OCI-LY3 (cell line): Measurements from ENCODE around the gene MBP.

Source experiments
- H2AFZ ChIP-seq: fragments of 200-600, 300-600 bp; shearing (Covaris generic); 2 replicates; pipeline ENCODE4 v1.6.0; 2014; ENCODE audit warnings: antibody characterized with exemption, low read depth, low read length
- H3K27ac ChIP-seq: fragments of 200-600, 300-600 bp; sonication (generic); 2 replicates; pipeline ENCODE4 v1.5.1; 2014; ENCODE audit warnings: mild to moderate bottlenecking, low read length, moderate library complexity, mixed read lengths
- H3K27me3 ChIP-seq: fragments of 200-600, 300-600 bp; sonication (generic); 2 replicates; pipeline ENCODE4 v1.6.1; 2014; ENCODE audit warnings: low read depth, low read length, mixed read lengths
- H3K36me3 ChIP-seq: fragments of 200-600, 300-600 bp; sonication (generic); replicated peaks from 2 replicates; pipeline ENCODE3; 2014; ENCODE audit warnings: low read depth, low read length, mixed read lengths
- H3K4me1 ChIP-seq: fragments of 300-600, 200-600 bp; sonication (generic); 2 replicates; pipeline ENCODE4 v1.6.1; 2014; ENCODE audit warnings: low read length, mixed read lengths
- H3K4me2 ChIP-seq: fragments of 200-600, 300-600 bp; sonication (generic); 2 replicates; pipeline ENCODE4 v1.6.1; 2014; ENCODE audit warnings: low read length, mixed read lengths
- H3K4me3 ChIP-seq: fragments of 300-600, 200-600 bp; sonication (generic); 2 replicates; pipeline ENCODE4 v1.5.1; 2014; ENCODE audit warnings: antibody characterized with exemption, mild to moderate bottlenecking, low read length, moderate library complexity
- H3K79me2 ChIP-seq: fragments of 300-600, 200-600 bp; shearing (Covaris generic); 2 replicates; pipeline ENCODE4 v1.6.1; 2014; ENCODE audit warnings: mild to moderate bottlenecking, low read length, mixed read lengths
- H3K9ac ChIP-seq: fragments of 300-600, 200-600 bp; shearing (Covaris generic); 2 replicates; pipeline ENCODE4 v1.6.0; 2014; ENCODE audit warnings: mild to moderate bottlenecking, low read length, moderate library complexity
- H3K9me3 ChIP-seq: fragments of 200-600, 300-600 bp; shearing (Covaris generic); 2 replicates; pipeline ENCODE4 v1.6.1; 2014; ENCODE audit warnings: low read length, mixed read lengths; ENCODE audit not compliant: insufficient read depth
- H4K20me1 ChIP-seq: fragments of 200-600, 300-600 bp; sonication (generic); 2 replicates; pipeline ENCODE4 v1.6.1; 2016; ENCODE audit warnings: low read length, mixed read lengths; ENCODE audit not compliant: insufficient read depth
- EZH2phosphoT487 ChIP-seq: fragments of 200-600 bp; shearing (Covaris generic); IDR thresholded peaks from 2 replicates; pipeline ENCODE4 v1.6.1; 2018; ENCODE audit warnings: antibody characterized with exemption, mixed run types, low read depth
- TF ChIP-seq, protein P1 (sequence below): fragments of 200-600, 300-600 bp; sonication (generic); IDR thresholded peaks from 2 replicates; pipeline ENCODE4 v1.5.1; 2014; ENCODE audit warnings: antibody characterized with exemption, low read length, low read depth

Gene MBP

DNA sequence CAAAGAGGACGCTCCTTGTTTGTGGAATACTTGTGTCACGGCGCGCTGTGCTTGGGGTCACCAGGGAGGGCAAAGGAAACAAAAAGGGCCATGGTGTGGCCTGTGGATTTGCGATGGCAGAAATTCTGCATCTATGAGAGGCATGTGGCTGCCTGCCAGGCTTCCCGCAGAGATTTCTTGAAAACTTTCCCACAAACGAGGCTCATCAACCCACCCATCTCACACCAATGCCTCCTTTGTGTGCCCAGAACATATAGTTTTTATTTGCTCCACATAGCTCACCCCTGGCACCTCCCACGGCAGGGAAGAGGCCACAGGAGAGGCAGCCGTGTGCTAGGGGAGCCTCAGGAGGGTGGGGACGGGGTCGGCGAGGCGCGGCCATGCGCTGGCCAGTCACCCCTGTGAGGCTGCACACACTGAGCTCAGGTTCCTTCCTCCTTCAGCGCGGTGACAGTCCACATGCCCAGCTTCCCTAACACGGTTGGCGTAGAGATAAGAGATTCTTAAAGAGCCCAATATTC lies 100.3 kb downstream of the MBP start:
- H3K79me2 ChIP-seq: no peaks in the 10 kb centered on the region
- H2AFZ ChIP-seq: no peak overlapping the region
- no peak overlapping the region for H3K4me3 ChIP-seq
- no peak overlapping the region for H3K27ac ChIP-seq
- peaks cover 22% of the 10 kb centered on the region for H4K20me1 ChIP-seq
- no peak overlapping the region for H3K9ac ChIP-seq
- H3K27me3 ChIP-seq: no peaks in the 10 kb centered on the region
- no peak overlapping the region for H3K4me2 ChIP-seq
- H3K36me3 ChIP-seq: peaks cover 5% of the 10 kb centered on the region
- no peak for TF ChIP-seq EZH2phosphoT487
- TF ChIP-seq, protein P1, sequence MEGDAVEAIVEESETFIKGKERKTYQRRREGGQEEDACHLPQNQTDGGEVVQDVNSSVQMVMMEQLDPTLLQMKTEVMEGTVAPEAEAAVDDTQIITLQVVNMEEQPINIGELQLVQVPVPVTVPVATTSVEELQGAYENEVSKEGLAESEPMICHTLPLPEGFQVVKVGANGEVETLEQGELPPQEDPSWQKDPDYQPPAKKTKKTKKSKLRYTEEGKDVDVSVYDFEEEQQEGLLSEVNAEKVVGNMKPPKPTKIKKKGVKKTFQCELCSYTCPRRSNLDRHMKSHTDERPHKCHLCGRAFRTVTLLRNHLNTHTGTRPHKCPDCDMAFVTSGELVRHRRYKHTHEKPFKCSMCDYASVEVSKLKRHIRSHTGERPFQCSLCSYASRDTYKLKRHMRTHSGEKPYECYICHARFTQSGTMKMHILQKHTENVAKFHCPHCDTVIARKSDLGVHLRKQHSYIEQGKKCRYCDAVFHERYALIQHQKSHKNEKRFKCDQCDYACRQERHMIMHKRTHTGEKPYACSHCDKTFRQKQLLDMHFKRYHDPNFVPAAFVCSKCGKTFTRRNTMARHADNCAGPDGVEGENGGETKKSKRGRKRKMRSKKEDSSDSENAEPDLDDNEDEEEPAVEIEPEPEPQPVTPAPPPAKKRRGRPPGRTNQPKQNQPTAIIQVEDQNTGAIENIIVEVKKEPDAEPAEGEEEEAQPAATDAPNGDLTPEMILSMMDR: no peak
- H3K4me1 ChIP-seq: no peaks in the 10 kb centered on the region
- no peaks in the 10 kb centered on the region for H3K9me3 ChIP-seq

DNA sequence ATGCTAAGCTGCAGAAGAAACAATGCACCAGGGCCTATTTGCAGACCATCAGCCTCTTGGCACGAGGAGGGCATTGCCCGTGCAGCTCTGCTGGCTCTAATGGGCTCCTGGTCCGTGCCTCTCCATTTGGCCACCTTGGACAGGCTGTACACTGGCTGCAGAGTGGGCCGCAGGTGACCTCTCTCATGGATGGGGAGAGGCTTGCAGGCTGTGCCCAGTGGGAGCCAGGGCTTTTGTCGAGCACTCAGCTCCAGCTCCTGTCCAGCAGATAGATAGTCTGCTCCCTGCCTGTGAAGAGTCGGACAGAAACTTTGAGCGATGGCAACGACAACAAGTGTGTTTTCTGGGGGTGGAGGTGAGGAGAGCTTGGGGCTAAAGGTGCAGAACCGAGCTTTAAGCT lies 100.9 kb downstream of the MBP start:
- H3K4me2 ChIP-seq: no peak overlapping the region
- H3K79me2 ChIP-seq: no peaks in the 10 kb centered on the region

DNA sequence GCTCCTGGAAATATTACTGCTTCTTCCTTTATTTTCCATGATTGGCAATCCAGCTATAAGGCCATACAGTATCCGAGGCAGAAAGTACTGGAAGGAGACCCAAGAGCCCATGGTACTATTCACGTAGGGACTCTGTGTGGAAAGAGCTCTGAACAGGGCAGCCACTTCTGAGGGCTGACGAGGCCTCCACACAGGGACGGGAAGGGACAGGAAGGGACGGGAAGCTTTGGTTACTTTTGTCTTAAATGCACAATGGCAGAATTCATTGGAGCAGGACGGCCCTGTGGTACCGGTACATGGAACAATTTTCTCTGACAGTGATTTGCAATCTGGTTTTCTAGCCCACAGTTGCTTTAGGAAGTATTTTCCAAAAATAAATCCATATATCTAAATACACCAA lies 102.4 kb downstream of the MBP start:
- no peaks in the 10 kb centered on the region for H3K27me3 ChIP-seq
- H3K27ac ChIP-seq: no peak overlapping the region
- TF ChIP-seq, protein P1: no peak
- no peak for TF ChIP-seq EZH2phosphoT487
- H3K4me3 ChIP-seq: no peak overlapping the region
- peaks cover 7% of the 10 kb centered on the region for H3K36me3 ChIP-seq
- no peaks in the 10 kb centered on the region for H3K79me2 ChIP-seq
- H3K4me2 ChIP-seq: no peak overlapping the region
- no peak overlapping the region for H2AFZ ChIP-seq
- H3K9me3 ChIP-seq: no peaks in the 10 kb centered on the region
- peaks cover 18% of the 10 kb centered on the region for H4K20me1 ChIP-seq
- no peak overlapping the region for H3K9ac ChIP-seq
- H3K4me1 ChIP-seq: no peaks in the 10 kb centered on the region

More for the DNA sequence above, 100.9 kb downstream of the MBP start:
- no peaks in the 10 kb centered on the region for H3K9me3 ChIP-seq
- H3K4me1 ChIP-seq: no peaks in the 10 kb centered on the region
- no peak overlapping the region for H3K27ac ChIP-seq
- no peak overlapping the region for H2AFZ ChIP-seq
- TF ChIP-seq, protein P1: no peak
- no peak for TF ChIP-seq EZH2phosphoT487
- no peaks in the 10 kb centered on the region for H3K27me3 ChIP-seq
- no peak overlapping the region for H3K4me3 ChIP-seq
- H4K20me1 ChIP-seq: peaks cover 21% of the 10 kb centered on the region
- peaks cover 5% of the 10 kb centered on the region for H3K36me3 ChIP-seq
- no peak overlapping the region for H3K9ac ChIP-seq

DNA sequence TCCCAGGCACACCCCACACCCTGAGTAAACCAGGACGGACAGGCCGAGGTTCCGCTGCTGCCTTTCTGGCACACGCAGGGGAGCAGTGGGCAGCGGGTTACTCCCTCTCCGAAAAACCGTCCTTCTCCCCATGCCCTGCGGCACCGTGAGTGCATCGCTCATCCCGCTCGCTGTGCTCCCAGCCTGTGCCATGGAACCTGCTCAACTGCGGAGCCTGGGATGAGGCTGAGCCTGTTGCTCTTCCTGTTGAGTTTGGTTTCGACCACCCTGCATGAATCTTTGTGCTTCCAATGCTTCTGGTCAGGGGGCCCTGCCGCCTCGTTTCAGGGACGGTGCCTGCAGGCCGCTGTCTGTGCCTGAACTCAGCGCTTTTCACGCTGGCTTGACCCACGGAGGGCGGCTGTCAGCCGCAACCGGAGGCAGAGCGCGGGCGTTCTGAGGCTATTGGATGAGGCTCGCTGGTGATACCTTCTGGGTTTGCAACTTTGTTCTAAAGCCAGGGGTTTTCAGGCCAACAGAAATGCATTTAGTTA lies 106.7 kb downstream of the MBP start:
- H3K36me3 ChIP-seq: peaks cover 8% of the 10 kb centered on the region
- H3K27ac ChIP-seq: no peak overlapping the region
- H2AFZ ChIP-seq: no peak overlapping the region
- no peak overlapping the region for H3K4me2 ChIP-seq
- no peaks in the 10 kb centered on the region for H3K9me3 ChIP-seq
- H3K4me1 ChIP-seq: no peaks in the 10 kb centered on the region
- no peak overlapping the region for H3K9ac ChIP-seq
- no peaks in the 10 kb centered on the region for H3K79me2 ChIP-seq
- TF ChIP-seq EZH2phosphoT487: no peak
- TF ChIP-seq, protein P1: no peak
- peaks cover 17% of the 10 kb centered on the region; the same call in 1 of the 2 replicates for H4K20me1 ChIP-seq
- no peaks in the 10 kb centered on the region for H3K27me3 ChIP-seq
- no peak overlapping the region for H3K4me3 ChIP-seq
